Trophoblast cell (in vitro differentiated cells and primary cell): ENCODE results near the gene MITF.

Experiments
- DNase-seq, 2 donors: peaks; one replicate each; pipeline ENCODE4 v3.0.0-alpha.2; 2016
- H2AFZ ChIP-seq: 2 replicates; pipeline ENCODE4 v1.6.1; 2013; ENCODE audit warnings: low read length, moderate library complexity, mild to moderate bottlenecking; ENCODE audit not compliant: insufficient read depth, poor library complexity
- H2AK5ac ChIP-seq: 2 replicates; pipeline ENCODE4 v1.6.1; 2013; ENCODE audit warnings: mild to moderate bottlenecking, low read length
- H2BK120ac ChIP-seq: 2 replicates; pipeline ENCODE4 v1.6.1; 2013; ENCODE audit warnings: low read length, mild to moderate bottlenecking, moderate library complexity; ENCODE audit not compliant: insufficient read depth, poor library complexity
- H2BK12ac ChIP-seq: 2 replicates; pipeline ENCODE4 v1.6.1; 2013; ENCODE audit warnings: mild to moderate bottlenecking, low read length, moderate library complexity
- H2BK5ac ChIP-seq: 2 replicates; pipeline ENCODE4 v1.6.1; 2013; ENCODE audit warnings: low read length, low read depth, moderate library complexity, mild to moderate bottlenecking; ENCODE audit not compliant: poor library complexity
- H3K14ac ChIP-seq: 2 replicates; pipeline ENCODE4 v1.6.1; 2013; ENCODE audit warnings: mild to moderate bottlenecking, low read length
- H3K18ac ChIP-seq: 2 replicates; pipeline ENCODE4 v1.6.1; 2013; ENCODE audit warnings: mild to moderate bottlenecking, low read length
- H3K23ac ChIP-seq: 2 replicates; pipeline ENCODE4 v1.6.1; 2013; ENCODE audit warnings: low read length
- H3K27ac ChIP-seq: 2 replicates; pipeline ENCODE4 v1.5.1; 2013; ENCODE audit warnings: low read depth, mild to moderate bottlenecking, inconsistent platforms, low read length, moderate library complexity
- H3K27me3 ChIP-seq: 2 replicates; pipeline ENCODE4 v1.6.1; 2013; ENCODE audit warnings: inconsistent platforms, mild to moderate bottlenecking, low read length, moderate library complexity; ENCODE audit not compliant: insufficient read depth
- H3K36me3 ChIP-seq, 2 experiments: 1 replicate in 1 of 2; 2 replicates in 1 of 2; pipeline ENCODE4 v1.6.1; 2013; ENCODE audit warnings: low read length in 2 of 2, mild to moderate bottlenecking in 2 of 2, moderate library complexity in 1 of 2; ENCODE audit not compliant: insufficient read depth in 2 of 2, control insufficient read depth in 1 of 2
- H3K4ac ChIP-seq: 2 replicates; pipeline ENCODE4 v1.6.1; 2013; ENCODE audit warnings: low read depth, mild to moderate bottlenecking, low read length, moderate library complexity
- H3K4me1 ChIP-seq, 2 experiments: 1 replicate in 1 of 2; 2 replicates in 1 of 2; pipeline ENCODE4 v1.6.1; 2013; ENCODE audit warnings: low read length in 2 of 2, mild to moderate bottlenecking in 2 of 2, moderate library complexity in 1 of 2; ENCODE audit not compliant: insufficient read depth in 2 of 2, control insufficient read depth in 1 of 2
- H3K4me2 ChIP-seq: 2 replicates; pipeline ENCODE4 v1.6.1; 2013; ENCODE audit warnings: inconsistent platforms, mild to moderate bottlenecking, low read length, moderate library complexity
- H3K4me3 ChIP-seq: 2 replicates; pipeline ENCODE4 v1.5.1; 2013; ENCODE audit warnings: mild to moderate bottlenecking, low read depth, low read length, inconsistent platforms
- H3K79me1 ChIP-seq: one replicate; pipeline ENCODE4 v1.6.1; 2013; ENCODE audit warnings: low read length
- H3K79me2 ChIP-seq: 2 replicates; pipeline ENCODE4 v1.6.1; 2013; ENCODE audit warnings: low read length, mild to moderate bottlenecking; ENCODE audit not compliant: control insufficient read depth, insufficient read depth, poor library complexity
- H3K9ac ChIP-seq: 2 replicates; pipeline ENCODE4 v1.6.1; 2013; ENCODE audit warnings: mild to moderate bottlenecking, low read length
- H3K9me3 ChIP-seq: 2 replicates; pipeline ENCODE4 v1.6.1; 2013; ENCODE audit warnings: low read depth, mild to moderate bottlenecking, control low read depth, inconsistent platforms, low read length; ENCODE audit not compliant: insufficient read depth
- H4K12ac ChIP-seq: 2 replicates; pipeline ENCODE4 v1.6.1; 2013; ENCODE audit warnings: low read depth, mild to moderate bottlenecking, low read length, moderate library complexity
- H4K8ac ChIP-seq: 2 replicates; pipeline ENCODE4 v1.6.1; 2013; ENCODE audit warnings: low read depth, mild to moderate bottlenecking, low read length, moderate library complexity
- H4K91ac ChIP-seq: one replicate; pipeline ENCODE4 v1.6.1; 2013; ENCODE audit warnings: low read depth, mild to moderate bottlenecking, low read length, moderate library complexity
- WGBS: extraction: QIAGEN DNeasy Blood & Tissue Kit; methylation state at CpG from one replicate; pipeline ENCODE4 v1.1.7; 2013; ENCODE audit warnings: missing lambda C conversion rate; ENCODE audit not compliant: insufficient read length, insufficient coverage; ENCODE audit errors: extremely low coverage; 5-methylcytosine and 5-hydroxymethylcytosine counted together

MITF gene

DNA sequence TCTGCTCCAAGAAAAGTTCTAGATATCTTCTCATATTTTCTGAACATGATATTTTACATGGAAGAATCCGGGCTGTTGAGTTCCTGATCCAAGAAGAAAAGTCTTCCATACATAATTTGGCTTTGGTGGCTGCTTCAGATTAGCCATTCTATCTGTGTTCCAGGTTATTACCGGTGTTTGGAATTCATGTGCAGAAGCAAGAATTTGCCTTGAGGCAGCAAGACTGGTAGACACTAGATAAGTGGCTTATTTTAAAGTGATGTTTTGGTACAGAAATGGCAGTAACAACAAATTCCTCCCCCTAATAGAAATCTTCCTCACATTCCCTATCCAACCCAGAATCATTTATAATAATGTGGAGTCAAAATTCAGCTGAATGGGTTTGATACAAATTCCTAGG lies 29.2 kb downstream of the MITF start:
- no peak overlapping the region for H2AK5ac ChIP-seq
- H4K8ac ChIP-seq: no peak overlapping the region
- H3K27ac ChIP-seq: no peak overlapping the region
- H3K27me3 ChIP-seq: no peaks in the 10 kb centered on the region
- no peak overlapping the region for H2BK120ac ChIP-seq
- H4K91ac ChIP-seq: no peak overlapping the region
- peak; percentile 14 to 67 for DNase-seq
- H2AFZ ChIP-seq: no peak overlapping the region
- H3K79me2 ChIP-seq: no peaks in the 10 kb centered on the region
- no CpG with 5 or more reads among the region's 2 CpGs for WGBS
- H3K79me1 ChIP-seq: peaks cover 5% of the 10 kb centered on the region
- H3K4me2 ChIP-seq: no peak overlapping the region
- H3K23ac ChIP-seq: no peak overlapping the region
- no peak overlapping the region for H2BK5ac ChIP-seq
- no peaks in the 10 kb centered on the region for H3K9me3 ChIP-seq
- no peaks in the 10 kb centered on the region for H3K36me3 ChIP-seq
- H3K18ac ChIP-seq: no peak overlapping the region
- no peak overlapping the region for H3K9ac ChIP-seq
- H3K4me1 ChIP-seq: peaks cover 5 to 7% of the 10 kb centered on the region in 2 experiments
- no peak overlapping the region for H4K12ac ChIP-seq
- no peak overlapping the region for H3K4me3 ChIP-seq
- no peak overlapping the region for H2BK12ac ChIP-seq
- no peak overlapping the region for H3K14ac ChIP-seq
- no peak overlapping the region for H3K4ac ChIP-seq

DNA sequence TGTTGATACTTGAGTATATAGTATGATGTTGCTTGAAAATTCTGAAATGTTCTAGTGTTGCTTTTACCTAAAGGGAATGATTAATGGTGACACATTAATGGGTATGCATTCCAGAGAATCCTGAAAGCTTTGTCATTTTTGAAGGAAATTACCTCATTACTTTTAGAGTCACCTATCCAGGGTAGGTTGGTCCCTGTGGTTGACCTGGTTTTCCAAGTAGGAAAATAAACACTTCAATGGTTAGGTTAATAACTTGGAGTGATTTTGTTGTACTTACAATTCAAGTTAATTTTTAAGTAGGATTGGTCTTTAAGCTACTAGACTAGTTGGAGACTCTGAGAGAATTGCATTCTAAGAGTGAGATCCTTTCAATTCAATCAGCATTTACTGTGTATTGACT lies 31.0 kb downstream of the MITF start:
- H3K9me3 ChIP-seq: no peaks in the 10 kb centered on the region
- DNase-seq: peak in 1 of 2 donors; percentile 77
- H3K4ac ChIP-seq: no peak overlapping the region
- no peak overlapping the region for H3K14ac ChIP-seq
- H2AK5ac ChIP-seq: no peak overlapping the region
- H3K18ac ChIP-seq: no peak overlapping the region
- H4K12ac ChIP-seq: no peak overlapping the region
- no peak overlapping the region for H4K8ac ChIP-seq
- no peaks in the 10 kb centered on the region for H3K36me3 ChIP-seq
- H3K23ac ChIP-seq: no peak overlapping the region
- no peak overlapping the region for H3K27ac ChIP-seq
- no peak overlapping the region for H2AFZ ChIP-seq
- H4K91ac ChIP-seq: no peak overlapping the region
- H2BK5ac ChIP-seq: no peak overlapping the region
- no peaks in the 10 kb centered on the region for H3K27me3 ChIP-seq
- no peak overlapping the region for H3K9ac ChIP-seq
- H3K4me2 ChIP-seq: no peak overlapping the region
- H2BK120ac ChIP-seq: no peak overlapping the region
- H3K79me2 ChIP-seq: no peaks in the 10 kb centered on the region
- peaks cover 3% of the 10 kb centered on the region for H3K79me1 ChIP-seq
- peaks cover 3 to 4% of the 10 kb centered on the region in 2 experiments for H3K4me1 ChIP-seq
- no peak overlapping the region for H2BK12ac ChIP-seq
- H3K4me3 ChIP-seq: no peak overlapping the region

DNA sequence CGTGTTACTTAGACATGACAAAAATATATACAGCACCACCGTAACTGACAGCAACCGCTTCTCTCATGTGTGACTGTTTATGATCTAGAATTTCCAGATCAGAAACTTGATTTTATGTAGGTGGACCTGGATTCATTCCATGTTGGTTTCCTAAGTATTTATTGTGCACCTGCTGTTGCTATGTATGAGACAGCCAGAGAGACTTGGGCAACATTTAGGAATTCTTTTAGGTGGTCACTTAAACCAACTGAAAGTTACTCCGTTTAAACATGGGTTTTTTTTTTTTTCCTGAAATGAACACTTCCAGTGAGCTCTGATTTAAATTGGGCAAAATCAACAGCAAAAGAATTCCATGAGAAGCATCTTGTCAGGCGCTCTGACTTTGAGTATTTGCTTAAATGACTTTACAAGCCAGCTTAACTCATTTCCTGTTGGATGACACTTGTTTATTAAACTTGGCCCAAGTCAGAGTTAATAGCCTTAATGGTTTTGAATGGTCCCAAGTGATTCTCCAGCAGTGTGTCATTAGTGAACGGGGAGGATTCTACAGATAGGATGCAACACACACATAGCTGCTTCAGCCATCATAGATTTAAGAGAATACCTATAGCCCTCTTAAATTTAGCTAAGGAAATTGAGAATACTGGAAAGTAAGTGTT lies 31.8 kb downstream of the MITF start:
- peaks cover 3 to 4% of the 10 kb centered on the region in 2 experiments for H3K4me1 ChIP-seq

DNA sequence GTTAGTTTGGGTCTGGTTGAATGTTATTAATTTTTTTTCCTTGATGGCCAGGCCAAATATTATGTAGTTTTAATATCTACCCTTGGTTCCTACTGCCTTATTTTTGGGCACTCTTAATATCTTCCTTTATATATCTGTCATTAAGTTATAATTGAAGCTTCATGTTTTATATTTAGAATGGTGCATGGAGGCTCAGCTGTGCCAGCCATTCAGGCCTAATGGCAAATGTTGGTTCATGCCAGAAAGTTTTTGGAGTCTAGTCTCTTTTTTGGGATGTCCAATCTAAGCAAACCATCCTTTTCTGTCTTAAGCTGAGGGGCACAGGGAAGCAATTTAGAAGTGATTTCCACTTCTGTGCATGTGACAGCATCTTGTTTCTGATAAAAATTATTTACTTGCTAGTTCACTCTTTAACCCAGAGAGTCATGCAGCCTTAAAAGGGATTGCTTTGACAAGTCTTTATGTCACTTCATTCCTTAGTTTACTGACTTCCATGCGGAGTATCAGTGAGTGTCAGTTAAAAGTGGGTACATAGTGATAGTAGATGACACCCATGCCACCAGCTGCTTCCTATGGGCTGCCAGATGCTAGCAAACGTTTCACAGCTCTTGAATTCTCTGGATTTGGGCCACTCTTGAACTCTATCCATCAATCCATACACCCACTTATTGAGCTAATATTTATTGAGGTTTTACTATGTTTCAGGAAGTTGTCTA lies 33.0 kb downstream of the MITF start:
- Histone ChIP-seq H3K79me2 (no peaks in the 10 kb centered on the region), H3K9me3 (no peaks in the 10 kb centered on the region), H2BK12ac (no peak overlapping the region), H3K23ac (no peak overlapping the region), H3K4ac (no peak overlapping the region), H4K8ac (no peak overlapping the region), H4K12ac (no peak overlapping the region), H3K9ac (no peak overlapping the region), H3K4me3 (no peak overlapping the region), H2AK5ac (no peak overlapping the region), H3K4me1 (peaks cover 3 to 4% of the 10 kb centered on the region in 2 experiments), H3K27me3 (no peaks in the 10 kb centered on the region), H2AFZ (no peak overlapping the region), H3K79me1 (peaks cover 3% of the 10 kb centered on the region), H3K36me3 (no peaks in the 10 kb centered on the region), H3K18ac (no peak overlapping the region), H3K14ac (no peak overlapping the region), H3K4me2 (no peak overlapping the region), H2BK5ac (no peak overlapping the region), H3K27ac (no peak overlapping the region), H2BK120ac (no peak overlapping the region), H4K91ac (no peak overlapping the region)
- no CpG with 5 or more reads among the region's 2 CpGs for WGBS
- DNase-seq: no peak

More for the DNA sequence above, 31.8 kb downstream of the MITF start:
- no peak overlapping the region for H2AK5ac ChIP-seq
- H3K4me3 ChIP-seq: no peak overlapping the region
- no peak overlapping the region for H3K9ac ChIP-seq
- no peak overlapping the region for H3K18ac ChIP-seq
- no peak overlapping the region for H2BK120ac ChIP-seq
- no peak overlapping the region for H2BK12ac ChIP-seq
- no peaks in the 10 kb centered on the region for H3K9me3 ChIP-seq
- no peak overlapping the region for H3K4ac ChIP-seq
- H2BK5ac ChIP-seq: no peak overlapping the region
- H3K27me3 ChIP-seq: no peaks in the 10 kb centered on the region
- H2AFZ ChIP-seq: no peak overlapping the region
- H3K27ac ChIP-seq: no peak overlapping the region
- WGBS: no CpG with 5 or more reads among the region's 6 CpGs
- H3K4me2 ChIP-seq: peak overlapping the region; percentile 14
- no peak overlapping the region for H4K91ac ChIP-seq
- H4K12ac ChIP-seq: no peak overlapping the region
- no peak overlapping the region for H3K14ac ChIP-seq
- H3K23ac ChIP-seq: no peak overlapping the region
- DNase-seq: peak in 1 of 2 donors; percentile 40
- no peak overlapping the region for H4K8ac ChIP-seq
- no peaks in the 10 kb centered on the region for H3K36me3 ChIP-seq
- peaks cover 3% of the 10 kb centered on the region for H3K79me1 ChIP-seq
- no peaks in the 10 kb centered on the region for H3K79me2 ChIP-seq
